Uterus (tissue), 2 donors: ENCODE data around the gene DNAJC24.

Experiments
- CTCF ChIP-seq, 4 experiments: fragments of 200-600 bp in 2 of 4; fragments of 450-650 bp in 2 of 4; sonication (generic) in 2 of 4; IDR thresholded peaks; one replicate each; pipeline ENCODE4 v1.5.1; 2016 to 2019; ENCODE audit warnings: antibody characterized with exemption in 4 of 4, mild to moderate bottlenecking in 2 of 4, moderate library complexity in 1 of 4
- POLR2A ChIP-seq, 2 donors: fragments of 450-650 bp; IDR thresholded peaks; one replicate each; pipeline ENCODE4 v1.6.1; 2016; ENCODE audit warnings: antibody characterized with exemption in 2 of 2, mild to moderate bottlenecking in 1 of 2, moderate library complexity in 1 of 2

GRCh38 chr11:31479066-31479465 lies 109.4 kb downstream of the DNAJC24 start:
- TF ChIP-seq CTCF (IDR thresholded peaks at IDR 0.05) (no peak), POLR2A (IDR thresholded peaks at IDR 0.05) (no peak)
